SKM-1 treated with dmso at 0.1 percent for 144 hours (cell line): ENCODE data around the gene HOXB9.
A peak's percentile ranks its signal among the peaks of the same experiment; 100 is the strongest.

ENCODE experiments used
- DNase-seq: peaks from one replicate; lab custom pipeline; 2025; ENCODE audit not compliant: unreplicated experiment; lab: John Stamatoyannopoulos, UW

HOXB9 gene

DNA sequence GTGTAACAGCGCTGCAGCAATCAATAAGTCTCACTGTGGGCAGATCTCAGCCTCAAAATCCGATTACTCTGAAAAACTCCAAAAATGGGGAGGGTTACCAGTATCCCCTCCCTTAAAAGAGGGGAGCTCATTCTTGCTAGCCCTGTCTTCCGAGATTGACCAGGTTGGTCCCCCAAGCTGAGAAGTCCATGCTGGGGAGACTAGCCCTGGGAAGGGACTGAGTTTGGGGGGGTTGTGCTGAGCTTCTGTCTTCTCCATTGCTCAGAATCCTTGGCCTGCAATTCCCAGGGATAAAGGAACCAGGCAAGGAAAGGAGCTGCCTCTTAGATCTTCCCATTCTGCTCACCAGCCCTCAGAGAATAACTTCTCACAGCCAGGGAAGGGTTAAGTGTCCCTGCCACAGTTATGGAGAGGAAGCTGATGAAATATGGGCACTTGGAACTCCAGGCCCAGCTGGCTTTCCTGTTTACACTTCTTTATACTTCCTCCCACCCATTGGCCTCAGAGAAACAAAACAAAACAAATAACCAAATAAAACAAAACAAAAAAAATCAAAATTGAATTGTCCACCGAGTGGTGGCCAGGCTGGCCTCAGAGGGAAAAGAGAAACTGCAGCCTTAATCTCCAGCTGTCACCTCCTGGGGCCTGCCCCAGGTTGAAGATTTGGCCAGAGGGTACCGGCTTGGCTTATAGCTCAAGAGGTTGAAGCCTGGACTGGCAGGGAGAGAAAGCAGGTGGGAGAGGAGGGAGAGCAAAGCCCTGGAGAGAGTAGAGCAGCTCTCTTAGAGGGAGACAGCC lies 38.7 kb downstream of the HOXB9 start:
- DNase-seq: no peak

DNA sequence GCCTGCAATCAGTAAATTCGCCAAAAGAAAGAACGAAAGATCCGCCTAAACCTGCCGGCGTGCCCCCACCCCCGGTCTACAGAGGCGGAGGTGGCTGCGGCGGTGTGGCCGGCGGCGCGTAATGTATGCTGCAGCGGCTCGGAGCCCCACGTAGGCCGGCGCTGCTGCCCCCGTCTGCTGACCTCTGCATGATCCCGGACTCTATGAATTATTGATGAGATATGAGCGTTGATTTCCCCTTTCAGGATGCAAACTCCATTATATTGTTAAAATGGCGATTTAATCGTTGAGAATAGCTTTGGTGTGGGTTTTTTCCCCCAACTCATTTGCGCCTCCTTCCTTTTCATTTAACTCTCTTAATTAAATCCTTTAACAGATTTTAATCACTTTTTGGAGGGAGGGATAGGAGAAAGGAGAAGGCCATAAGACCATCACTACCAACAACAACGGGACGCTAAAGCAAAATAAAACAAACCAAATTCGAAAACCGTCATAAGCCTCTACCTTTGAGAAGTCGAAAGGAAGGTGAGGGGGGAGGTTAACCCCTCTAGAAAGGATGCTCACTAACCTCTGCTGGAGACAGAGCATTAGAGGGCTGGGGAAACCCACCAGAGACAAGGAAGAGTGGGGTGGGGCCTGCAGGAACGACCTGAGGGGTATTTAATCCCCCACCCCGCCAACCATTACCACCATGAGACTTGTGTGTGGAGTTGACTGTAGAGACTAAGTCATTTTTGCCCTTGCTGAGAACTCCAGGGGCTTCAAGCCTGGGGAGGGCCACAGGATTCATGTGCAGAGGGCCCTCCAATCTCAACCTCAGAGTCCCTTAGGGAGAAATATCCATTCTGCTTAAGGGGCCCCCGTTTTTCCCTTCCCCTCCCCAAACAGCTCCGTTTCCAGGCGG lies 39.6 kb downstream of the HOXB9 start:
- DNase-seq: no peak

DNA sequence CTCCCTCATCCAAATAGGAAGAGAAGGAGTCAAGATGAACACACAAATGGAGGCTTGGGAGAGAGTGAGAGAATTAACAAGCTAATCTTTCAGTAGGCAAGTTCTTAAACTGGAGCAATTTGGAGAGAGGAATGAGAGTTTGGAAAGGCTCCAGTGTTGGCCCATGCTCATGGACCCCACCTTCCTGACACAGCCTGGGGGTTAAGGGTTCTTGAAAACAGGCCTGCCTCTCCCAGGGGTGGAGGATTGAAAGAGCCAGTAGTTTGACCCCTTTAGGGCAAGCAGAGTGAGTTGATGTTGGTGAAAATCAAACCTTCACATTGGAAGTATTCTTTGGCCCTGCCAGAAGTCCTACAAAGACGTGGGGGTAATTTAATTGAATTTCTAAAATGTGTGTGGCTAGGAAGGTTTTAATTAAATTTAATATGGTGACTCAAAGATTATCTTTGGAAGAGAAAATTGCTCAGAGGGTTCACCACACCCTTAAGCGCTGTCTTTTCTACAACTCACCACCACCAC lies 41.9 kb downstream of the HOXB9 start:
- no peak for DNase-seq

DNA sequence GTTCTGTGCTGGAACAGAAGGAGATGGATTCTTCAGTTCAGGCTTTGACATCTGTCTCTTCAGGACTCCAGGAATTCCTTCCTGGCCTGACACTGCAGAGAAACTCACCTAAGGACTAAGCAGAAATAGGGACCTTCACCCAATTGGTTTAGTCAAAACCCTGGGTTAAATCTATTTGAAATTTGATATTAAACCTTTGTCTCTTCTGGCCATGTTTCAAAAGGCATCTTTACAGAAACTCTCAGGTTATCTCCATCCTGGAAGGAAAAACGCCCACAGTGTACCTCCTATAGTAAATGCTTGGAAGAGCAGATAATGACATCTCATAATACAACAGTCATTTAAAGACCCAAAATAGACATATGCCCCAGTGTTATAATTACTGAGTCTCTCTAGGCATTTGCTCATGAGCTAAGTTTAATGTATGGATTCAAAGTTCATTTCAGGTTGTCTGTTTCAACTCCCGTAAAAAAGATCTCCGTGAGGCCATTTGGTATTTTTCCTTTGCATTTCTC lies 42.4 kb downstream of the HOXB9 start:
- no peak for DNase-seq

DNA sequence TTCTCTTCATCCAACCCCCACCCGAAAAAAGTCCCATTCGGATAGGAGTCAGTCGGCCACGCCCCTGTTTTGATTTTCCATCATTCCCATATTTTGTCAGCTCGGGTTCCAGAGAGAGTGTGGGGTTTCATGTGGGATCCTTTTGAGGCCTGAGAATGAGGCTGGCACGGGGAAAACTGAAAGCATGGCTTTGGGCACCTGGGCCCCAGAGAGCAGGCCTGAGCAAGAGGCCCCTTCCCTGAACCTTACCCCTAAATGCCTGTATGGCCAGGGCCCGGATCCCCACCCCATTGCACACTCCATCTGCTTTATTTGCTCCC lies 43.4 kb downstream of the HOXB9 start:
- DNase-seq: no peak

DNA sequence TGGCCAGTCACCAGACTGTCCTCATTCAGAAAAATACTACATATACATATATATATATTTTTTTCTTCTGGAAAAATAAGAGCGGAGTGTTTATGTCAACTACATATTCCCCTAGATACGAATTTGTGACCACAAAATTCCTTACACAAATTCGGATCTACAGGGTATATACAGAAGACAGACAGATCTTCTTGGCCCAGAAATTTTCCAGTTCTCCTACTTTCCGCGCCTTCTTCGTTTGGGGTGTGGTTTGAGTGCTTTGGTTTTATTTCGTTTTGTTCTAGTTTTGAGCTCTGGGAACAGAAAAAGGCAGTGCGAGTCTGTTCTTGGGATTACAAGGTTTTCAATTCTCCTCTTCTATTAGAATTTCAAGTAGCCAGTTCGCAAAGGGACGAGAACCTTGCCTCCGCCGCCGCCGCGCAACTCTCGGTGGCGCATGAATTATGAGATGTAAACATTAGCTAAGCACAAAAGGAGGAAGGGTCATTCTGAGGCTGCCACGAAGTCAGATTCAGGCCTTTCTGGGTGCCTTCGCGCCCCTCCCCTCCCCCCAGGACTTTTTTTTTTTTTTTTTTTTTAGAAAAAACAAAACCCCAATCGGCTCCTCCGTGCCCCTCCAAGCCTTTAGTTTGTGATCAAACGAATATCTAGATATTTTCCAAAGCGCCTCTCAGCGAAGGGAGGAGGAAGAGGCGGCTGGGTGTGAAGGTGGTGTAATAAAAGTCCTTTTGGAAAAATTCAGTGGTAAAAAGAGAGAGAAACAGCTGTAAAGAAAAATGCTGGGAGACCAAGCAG lies 46.2 kb downstream of the HOXB9 start:
- no peak for DNase-seq

DNA sequence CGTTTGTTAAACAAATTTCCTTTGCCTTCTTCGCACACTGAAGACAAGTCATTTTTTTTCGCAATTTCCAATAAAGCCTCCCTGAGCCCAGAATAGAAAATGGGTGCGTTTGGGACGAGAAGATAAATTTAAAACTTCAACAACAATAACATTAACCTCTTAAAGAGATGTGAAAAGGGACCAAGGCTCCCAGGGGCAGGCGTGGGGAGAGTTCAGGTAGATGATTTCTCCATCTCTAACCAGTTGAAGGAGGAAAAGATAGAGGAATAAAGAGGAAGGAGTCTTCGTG lies 46.7 kb downstream of the HOXB9 start:
- DNase-seq: no peak

DNA sequence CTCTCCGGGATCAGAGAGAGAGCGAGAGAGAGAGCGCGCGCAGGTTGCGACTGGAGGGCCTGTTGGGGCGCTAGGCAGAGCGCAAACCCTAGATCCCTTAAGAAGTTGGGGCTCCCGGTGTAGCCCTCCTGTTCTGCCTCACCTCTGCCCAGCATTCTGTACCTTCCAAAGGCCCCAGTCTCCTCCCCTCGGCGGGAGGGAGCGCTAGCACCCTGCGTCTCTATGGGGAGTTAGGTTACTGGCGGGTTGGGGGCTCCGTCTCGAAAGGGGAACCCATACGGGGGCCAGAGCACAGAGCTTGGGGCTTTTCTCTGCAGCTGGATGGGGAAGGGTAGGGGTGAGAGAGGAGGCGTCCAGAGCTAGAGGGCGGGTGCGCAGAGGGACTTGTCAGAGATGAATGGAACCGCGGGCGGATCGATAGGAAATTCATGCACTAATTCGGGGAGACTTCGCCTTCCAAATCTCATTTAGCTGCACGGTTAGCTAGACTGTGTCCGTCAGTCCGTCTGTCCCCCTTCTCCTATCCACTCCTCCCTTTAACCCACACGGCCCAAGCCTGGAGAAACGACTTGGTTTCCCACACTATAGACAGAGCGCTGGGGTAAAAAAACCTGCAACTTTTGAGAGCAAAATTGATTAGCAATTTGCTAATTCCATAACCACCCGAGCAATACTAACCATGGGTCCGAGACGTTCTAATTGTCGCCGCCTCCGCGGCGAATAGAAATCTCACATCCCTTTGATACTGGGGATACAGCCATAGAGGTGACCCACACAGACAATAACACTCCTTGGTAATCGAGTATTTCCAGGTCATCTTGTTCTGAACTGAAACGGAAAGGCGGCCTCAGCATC lies 47.3 kb downstream of the HOXB9 start:
- DNase-seq: no peak

DNA sequence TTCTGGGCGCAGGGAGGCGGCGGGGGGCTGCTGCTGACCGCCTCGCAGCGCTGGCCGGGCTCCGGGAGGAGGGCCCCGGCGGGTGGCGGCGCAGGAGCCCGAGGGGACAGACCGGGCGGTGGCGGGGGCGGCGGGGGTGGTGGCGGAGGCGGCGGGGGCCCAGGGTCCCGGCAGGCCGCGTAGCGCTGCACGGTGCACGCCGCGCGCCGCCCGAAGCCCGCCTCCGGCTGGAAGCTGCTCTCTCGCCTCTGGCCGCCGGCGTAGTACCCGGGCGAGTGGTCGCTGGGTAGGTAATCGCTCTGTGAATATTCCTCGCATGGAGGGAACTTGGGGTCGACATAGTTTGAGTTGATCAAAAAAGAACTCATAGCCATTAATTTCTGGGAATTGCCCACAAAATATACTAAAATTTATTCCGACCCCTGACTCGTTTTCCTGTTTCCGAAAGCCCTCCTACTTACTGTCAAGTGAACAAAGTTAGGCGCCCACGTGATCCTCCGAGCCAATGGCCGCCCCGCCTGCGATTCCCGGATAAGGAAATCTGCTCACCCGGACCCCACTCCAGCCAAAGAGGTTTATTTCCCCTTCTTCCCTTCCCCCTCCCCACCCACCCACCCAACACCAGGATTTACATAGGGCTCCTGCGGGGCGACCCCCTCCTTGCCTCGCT lies 48.1 kb downstream of the HOXB9 start, which contains the start of gene HOXB4:
Gene HOXB4 (minus strand): TSS at position 405 of the 670 bp plus-strand sequence. CDS start 31 bp downstream, at position 374.
- peak; percentile 80 for DNase-seq

DNA sequence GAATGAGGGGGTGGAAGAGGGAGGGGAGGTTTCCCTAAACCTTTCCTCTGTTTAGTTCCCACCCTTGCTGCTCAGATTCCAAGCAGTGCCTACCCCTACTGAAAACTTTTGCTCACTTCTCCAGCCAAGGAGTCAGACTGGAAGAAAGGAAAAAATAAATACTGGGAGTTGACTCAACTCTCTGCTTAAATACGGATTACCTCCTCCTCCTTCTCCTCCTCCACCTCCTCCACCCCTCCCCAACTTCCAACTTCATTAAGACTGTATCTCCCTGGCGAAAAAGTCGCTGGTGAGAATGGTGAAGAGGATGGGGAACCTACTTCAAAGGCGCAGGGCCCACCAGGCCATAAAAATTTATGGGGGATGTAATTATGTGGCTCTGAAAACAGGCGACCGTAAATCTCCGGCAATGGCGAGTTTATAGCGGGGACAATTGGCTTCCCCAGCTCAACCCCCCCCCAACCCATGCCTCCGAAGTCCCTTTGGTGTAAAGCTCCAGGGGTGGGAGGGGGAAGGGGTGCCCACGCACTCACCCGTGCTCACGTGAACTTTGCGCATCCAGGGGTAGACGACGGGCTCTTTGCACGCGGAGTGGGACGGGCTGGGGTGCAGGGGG lies 48.7 kb downstream of the HOXB9 start:
- DNase-seq: no peak

DNA sequence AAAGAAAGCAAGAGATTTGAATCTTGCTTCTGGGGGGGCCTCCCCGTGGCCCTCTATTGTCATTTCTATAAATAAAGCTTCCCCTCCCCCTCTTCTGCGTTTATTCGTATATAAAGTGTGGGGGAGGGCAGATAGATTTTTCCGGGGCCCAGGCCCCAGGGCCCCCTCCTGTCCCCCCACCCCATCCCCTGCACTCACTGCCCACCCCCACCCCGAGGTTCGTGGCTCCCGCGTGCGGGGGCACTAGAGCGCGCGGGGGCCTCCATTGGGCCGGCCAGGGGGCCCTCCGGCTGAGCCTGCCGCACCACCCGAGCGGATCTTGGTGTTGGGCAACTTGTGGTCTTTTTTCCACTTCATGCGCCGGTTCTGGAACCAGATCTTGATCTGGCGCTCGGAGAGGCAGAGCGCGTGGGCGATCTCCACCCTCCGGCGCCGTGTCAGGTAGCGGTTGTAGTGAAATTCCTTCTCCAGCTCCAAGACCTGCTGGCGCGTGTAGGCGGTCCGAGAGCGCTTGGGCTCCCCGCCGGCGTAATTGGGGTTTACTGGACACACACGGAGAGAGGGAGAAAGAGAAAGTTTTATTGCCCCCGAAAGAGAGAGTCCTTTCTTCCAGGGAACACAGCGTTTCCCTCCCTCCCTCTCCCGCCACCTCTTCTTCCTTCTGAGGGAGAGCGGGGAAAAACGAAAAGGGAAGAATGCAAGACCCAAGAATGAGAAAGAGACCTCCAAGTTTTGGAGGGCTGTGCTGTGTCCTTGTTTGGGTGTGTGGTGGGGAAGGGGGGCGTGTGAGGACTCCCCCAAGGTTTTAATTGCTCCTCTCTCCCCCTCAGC lies 49.5 kb downstream of the HOXB9 start:
- no peak for DNase-seq

DNA sequence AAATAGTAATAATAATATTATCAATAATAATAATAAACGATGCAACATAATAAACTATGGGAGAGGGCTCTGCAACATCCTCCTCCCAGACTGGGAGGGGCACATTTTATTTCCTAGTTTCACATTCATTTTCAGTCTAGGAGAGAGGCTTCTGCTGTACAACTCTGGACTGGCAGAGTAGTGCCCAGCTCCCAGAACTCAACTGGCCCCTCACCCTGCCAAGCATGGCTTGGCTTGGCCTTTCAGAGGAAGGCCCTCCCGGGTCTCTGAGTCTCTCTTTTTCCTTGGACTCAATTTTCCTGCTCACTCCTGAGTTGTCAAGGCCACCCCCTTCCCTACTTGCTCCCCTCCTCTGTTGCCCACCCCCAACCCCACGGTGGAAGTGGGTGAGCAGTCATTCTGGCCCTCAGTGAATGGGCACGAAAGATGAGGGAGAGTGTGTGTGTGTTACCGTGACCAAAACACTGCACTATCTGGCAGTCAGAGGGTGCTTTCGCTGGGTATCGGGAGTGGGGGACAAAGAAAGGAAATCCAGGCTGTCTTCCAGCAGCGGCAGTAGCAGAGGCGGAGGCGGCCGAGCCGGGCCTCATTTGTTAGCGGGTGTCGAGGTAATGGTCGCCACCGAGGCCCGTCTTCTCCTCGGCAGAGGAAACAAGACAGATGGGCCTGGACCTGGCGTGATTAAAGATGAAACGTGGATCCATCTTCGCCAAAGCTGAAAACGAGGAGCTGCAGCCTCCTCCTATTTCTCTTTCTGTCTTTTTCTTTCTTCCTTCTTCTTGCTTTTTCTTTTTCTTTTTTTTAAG lies 50.3 kb downstream of the HOXB9 start:
- DNase-seq: no peak

DNA sequence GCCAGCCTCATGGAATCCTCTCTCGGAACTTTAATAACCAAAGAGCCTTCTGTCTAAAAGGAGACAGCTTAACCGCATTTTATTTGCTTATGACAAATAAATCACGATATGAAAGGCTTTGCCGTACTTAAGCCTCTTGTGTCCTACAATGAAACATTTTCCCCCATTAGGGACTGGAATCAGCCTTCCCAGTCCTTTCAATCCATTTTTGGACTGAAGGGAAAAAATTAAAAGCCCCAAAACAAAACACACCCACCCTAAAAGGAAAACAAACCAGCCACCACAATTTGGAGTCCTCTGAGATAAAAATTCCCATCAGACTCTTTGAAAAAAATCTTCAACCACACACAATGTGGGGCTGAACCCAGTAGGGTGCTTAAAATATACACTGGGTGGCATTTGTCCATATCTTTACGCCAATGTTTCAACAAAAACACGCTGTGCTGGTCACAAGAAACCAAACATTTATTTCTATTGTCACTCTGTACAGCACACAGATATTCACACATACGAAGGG lies 51.0 kb downstream of the HOXB9 start:
- no peak for DNase-seq

DNA sequence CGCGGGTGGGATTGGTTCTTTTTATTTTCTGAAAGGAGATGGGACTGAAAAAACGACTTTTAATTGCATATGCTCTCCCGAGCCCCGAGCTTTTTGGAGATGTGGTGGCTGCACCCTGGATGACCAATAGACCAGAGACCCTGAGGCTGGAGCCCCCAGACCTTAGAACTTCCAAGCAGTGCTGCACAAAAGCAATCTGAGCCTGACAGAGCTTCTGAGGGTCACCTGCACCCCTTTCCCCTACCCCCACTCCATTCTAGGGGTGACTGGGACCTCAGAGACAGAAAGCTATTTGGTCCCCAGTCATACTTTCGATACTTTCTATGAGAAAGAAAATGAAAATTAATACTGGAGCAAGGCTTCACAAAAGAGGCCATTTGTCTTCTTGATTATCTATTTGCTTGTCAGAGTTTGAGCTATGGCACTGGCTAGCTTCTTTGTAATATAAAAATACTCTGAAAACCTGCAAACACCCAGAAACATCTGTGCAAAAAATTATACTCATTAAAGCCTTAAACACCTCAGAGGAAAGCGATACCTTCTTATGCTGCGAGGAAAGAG lies 51.6 kb downstream of the HOXB9 start:
- DNase-seq: no peak

DNA sequence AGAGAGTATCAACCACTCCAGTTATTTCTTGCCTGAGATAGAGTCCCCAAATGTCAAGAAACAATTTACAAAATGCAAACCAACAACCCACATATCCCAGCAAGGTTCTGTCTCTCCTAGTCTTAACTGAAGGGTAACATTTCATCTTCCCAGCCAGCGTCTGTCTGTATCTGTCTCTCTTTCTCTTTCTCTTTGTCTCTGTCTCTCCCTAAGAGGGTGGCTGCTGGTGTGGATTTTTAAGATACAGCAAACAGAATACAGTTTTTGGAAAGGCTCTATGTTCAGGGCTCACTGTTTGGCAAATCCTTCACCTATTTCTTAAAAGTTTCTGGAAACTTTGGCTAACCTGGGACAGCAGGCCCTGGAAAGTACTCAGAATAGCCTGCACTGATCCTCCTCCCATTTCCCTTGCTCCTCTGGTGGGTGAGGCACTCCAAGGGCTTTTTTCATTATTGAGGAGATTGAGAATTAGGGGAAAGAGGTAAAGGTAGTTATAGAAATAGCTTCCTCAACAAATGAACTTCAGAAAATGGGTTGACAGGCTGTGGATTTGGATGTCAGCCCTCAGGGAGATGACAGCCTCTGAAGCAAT lies 54.2 kb downstream of the HOXB9 start:
- no peak for DNase-seq
